Measurements from ENCODE around the gene PRKN. TPM values are rescaled to one million over a fixed set of nuclear protein-coding genes. Genes with fewer than 3 reads are reported as not detected.

Gene PRKN
- total and polyA plus RNA-seq, 9 of the 15 experiments (the other 6 are each of a cell fraction or from before 2014, with no cell fraction given) = 0.03 to 0.96 (median 0.15) TPM; not detected in 2

DNA sequence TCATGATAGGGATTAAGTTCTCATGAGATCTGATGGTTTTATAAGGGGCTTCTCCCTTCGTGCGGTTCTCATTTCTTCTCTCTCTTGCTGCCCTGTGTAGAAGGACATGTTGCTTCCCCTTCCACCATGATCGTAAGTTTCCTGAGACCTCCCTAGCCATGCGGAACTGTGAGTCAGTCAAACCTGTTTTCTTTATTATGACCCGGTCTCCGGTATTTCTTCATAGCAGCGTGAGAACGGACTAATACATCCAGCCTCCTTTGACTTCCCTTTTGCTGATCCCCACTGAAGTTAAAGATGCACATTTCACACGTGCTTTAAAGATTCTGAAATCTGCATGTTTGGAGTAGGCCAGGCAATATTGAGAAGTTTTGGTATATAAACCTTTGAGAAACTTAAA lies 543.1 kb downstream of the PRKN start:
- FAIRE-seq = no peak

GRCh38 chr6:162181741-162182401 lies 545.7 kb downstream of the PRKN start:
- Histone ChIP-seq H2AFZ (ENCODE audit: low read depth, low read length) (no peak overlapping the region), H3K36me3 (ENCODE audit: control insufficient read depth, insufficient read depth, low read length) (no peaks in the 10 kb centered on the region), H3K27me3 (ENCODE audit: control insufficient read depth in 2 of 2, insufficient read depth in 2 of 2, low read length in 2 of 2) (no peaks in the 10 kb centered on the region), H3K9ac (ENCODE audit: insufficient read depth in 1 of 2, low read depth in 2 of 2, low read length in 2 of 2) (no peak overlapping the region), H3K4me1 (replicated peaks in 1 of 2; ENCODE audit: control insufficient read depth in 2 of 2, insufficient read depth in 2 of 2, low read length in 2 of 2) (no peaks in the 10 kb centered on the region), H3K79me2 (ENCODE audit: control insufficient read depth, insufficient read depth, low read length) (no peaks in the 10 kb centered on the region), H3K9me3 (replicated peaks; ENCODE audit: control insufficient read depth, insufficient read depth, low read depth, low read length) (no peaks in the 10 kb centered on the region), H3K4me2 (ENCODE audit: insufficient read depth, low read length) (no peak overlapping the region), H4K20me1 (replicated peaks; ENCODE audit: control insufficient read depth, insufficient read depth, low read length) (no peaks in the 10 kb centered on the region), H3K27ac (ENCODE audit: extremely low read depth, low read depth, low read length) (no peak overlapping the region), H3K9me1 (ENCODE audit: control insufficient read depth, insufficient read depth, low read length) (no peaks in the 10 kb centered on the region), H3K4me3 (no peak overlapping the region)
- no TSS peak for BruUV-seq (replicated peaks)
- FAIRE-seq (no peak), ATAC-seq (no peak), DNase-seq (ENCODE audit: extremely low read depth in 1 of 4, low spot score in 3 of 4) (no peak)
- POLR2A ChIA-PET = no interaction called here
- in situ Hi-C loops (cut with MboI) (no loop called here), intact Hi-C loops (cut with micrococcal nuclease) (no loop called here)
- 2% methylated on average over 6 of the region's 6 CpGs for WGBS (ENCODE audit: insufficient coverage, low coverage, missing lambda C conversion rate)
- CTCF ChIA-PET (ENCODE audit: low intra/inter-chr PET ratio) = no interaction called here
- TF ChIP-seq RFX1 (IDR thresholded peaks at IDR 0.05) = no peak
- TF ChIP-seq FOXJ3 (CRISPR knock-in tag; IDR thresholded peaks at IDR 0.05) = no peak
- TF ChIP-seq PATZ1 (CRISPR knock-in tag; IDR thresholded peaks at IDR 0.05; ENCODE audit: borderline replicate concordance) = no peak
- no peak for TF ChIP-seq SP1 (CRISPR knock-in tag; IDR thresholded peaks at IDR 0.05)
- TF ChIP-seq TCF3 (CRISPR knock-in tag; IDR thresholded peaks at IDR 0.05) = no peak
- no peak for TF ChIP-seq CBX2 (IDR thresholded peaks at IDR 0.05; ENCODE audit: insufficient read depth, low read length, poor library complexity, severe bottlenecking)
- TF ChIP-seq, protein P1, sequence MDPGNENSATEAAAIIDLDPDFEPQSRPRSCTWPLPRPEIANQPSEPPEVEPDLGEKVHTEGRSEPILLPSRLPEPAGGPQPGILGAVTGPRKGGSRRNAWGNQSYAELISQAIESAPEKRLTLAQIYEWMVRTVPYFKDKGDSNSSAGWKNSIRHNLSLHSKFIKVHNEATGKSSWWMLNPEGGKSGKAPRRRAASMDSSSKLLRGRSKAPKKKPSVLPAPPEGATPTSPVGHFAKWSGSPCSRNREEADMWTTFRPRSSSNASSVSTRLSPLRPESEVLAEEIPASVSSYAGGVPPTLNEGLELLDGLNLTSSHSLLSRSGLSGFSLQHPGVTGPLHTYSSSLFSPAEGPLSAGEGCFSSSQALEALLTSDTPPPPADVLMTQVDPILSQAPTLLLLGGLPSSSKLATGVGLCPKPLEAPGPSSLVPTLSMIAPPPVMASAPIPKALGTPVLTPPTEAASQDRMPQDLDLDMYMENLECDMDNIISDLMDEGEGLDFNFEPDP (CRISPR knock-in tag; IDR thresholded peaks at IDR 0.05) = no peak
- TF ChIP-seq, protein P2, sequence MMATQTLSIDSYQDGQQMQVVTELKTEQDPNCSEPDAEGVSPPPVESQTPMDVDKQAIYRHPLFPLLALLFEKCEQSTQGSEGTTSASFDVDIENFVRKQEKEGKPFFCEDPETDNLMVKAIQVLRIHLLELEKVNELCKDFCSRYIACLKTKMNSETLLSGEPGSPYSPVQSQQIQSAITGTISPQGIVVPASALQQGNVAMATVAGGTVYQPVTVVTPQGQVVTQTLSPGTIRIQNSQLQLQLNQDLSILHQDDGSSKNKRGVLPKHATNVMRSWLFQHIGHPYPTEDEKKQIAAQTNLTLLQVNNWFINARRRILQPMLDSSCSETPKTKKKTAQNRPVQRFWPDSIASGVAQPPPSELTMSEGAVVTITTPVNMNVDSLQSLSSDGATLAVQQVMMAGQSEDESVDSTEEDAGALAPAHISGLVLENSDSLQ (IDR thresholded peaks at IDR 0.05) = no peak
- no peak for TF ChIP-seq FOXJ2 (tag; IDR thresholded peaks at IDR 0.05)
- TF ChIP-seq ESRRB (CRISPR knock-in tag; IDR thresholded peaks at IDR 0.05; ENCODE audit: borderline replicate concordance) = no peak
- no peak for TF ChIP-seq ATF1 (CRISPR knock-in tag; IDR thresholded peaks at IDR 0.05)
- no peak for TF ChIP-seq ATF1 (tag; IDR thresholded peaks at IDR 0.05)

More for the DNA sequence above, 543.1 kb downstream of the PRKN start:
- in situ Hi-C loops (cut with MboI) = no loop called here
- H3K9me1 ChIP-seq (ENCODE audit: control insufficient read depth, insufficient read depth, low read length) = no peaks in the 10 kb centered on the region
- H3K27ac ChIP-seq (ENCODE audit: extremely low read depth, low read depth, low read length) = no peak overlapping the region
- no peaks in the 10 kb centered on the region for H4K20me1 ChIP-seq (replicated peaks; ENCODE audit: control insufficient read depth, insufficient read depth, low read length)
- BruUV-seq (replicated peaks) = no TSS peak
- intact Hi-C loops (cut with micrococcal nuclease) = no loop called here
- ChIA-PET CTCF (ENCODE audit: low intra/inter-chr PET ratio) (no interaction called here), POLR2A (no interaction called here)
- ATAC-seq = no peak
- H3K27me3 ChIP-seq (ENCODE audit: control insufficient read depth in 2 of 2, insufficient read depth in 2 of 2, low read length in 2 of 2) = no peaks in the 10 kb centered on the region
- no peak overlapping the region for H3K9ac ChIP-seq (ENCODE audit: insufficient read depth in 1 of 2, low read depth in 2 of 2, low read length in 2 of 2)
- under 1% methylated on average over 9 of the region's 9 CpGs for WGBS (ENCODE audit: insufficient coverage, low coverage, missing lambda C conversion rate)
- TF ChIP-seq SUPT5H (IDR thresholded peaks at IDR 0.05) = no peak
- H3K4me1 ChIP-seq (replicated peaks in 1 of 2; ENCODE audit: control insufficient read depth in 2 of 2, insufficient read depth in 2 of 2, low read length in 2 of 2) = no peaks in the 10 kb centered on the region
- H3K36me3 ChIP-seq (ENCODE audit: control insufficient read depth, insufficient read depth, low read length) = no peaks in the 10 kb centered on the region
- no peaks in the 10 kb centered on the region for H3K9me3 ChIP-seq (replicated peaks; ENCODE audit: control insufficient read depth, insufficient read depth, low read depth, low read length)
- no peak overlapping the region for H3K4me2 ChIP-seq (ENCODE audit: insufficient read depth, low read length)
- H2AFZ ChIP-seq (ENCODE audit: low read depth, low read length) = no peak overlapping the region
- no peak for DNase-seq (ENCODE audit: extremely low read depth in 1 of 4, low spot score in 3 of 4)
- no peak overlapping the region for H3K4me3 ChIP-seq
- no peaks in the 10 kb centered on the region for H3K79me2 ChIP-seq (ENCODE audit: control insufficient read depth, insufficient read depth, low read length)
